HCT116 (cell line): ENCODE data around the gene ASCC1. TPM values are rescaled to one million over a fixed set of nuclear protein-coding genes. Genes with fewer than 3 reads are reported as not detected.

Source experiments
- ATAC-seq: fragments of 200-7000 bp; cut with Tn5 transposase; 2 replicates; pipeline ENCODE4 v1.9.1; 2020; ENCODE audit warnings: mild to moderate bottlenecking, moderate library complexity
- BruUV-seq: library from RNA; stranded (reverse); fragments of 400-500 nt; replicated peaks from 2 replicates; lab custom pipeline; 2021; lab: Mats Ljungman, UMichigan
- CTCF ChIA-PET: fragments of 300-600 bp; sonication (Branson Sonifier 250); formaldehyde crosslinking; loops from one replicate; lab custom pipeline; 2021; ENCODE audit warnings: antibody characterized with exemption; lab: Charles Lee
- POLR2A ChIA-PET: fragments of 300-600, 350-600 bp; sonication (Branson Sonifier 250); formaldehyde crosslinking; loops from one replicate; lab custom pipeline; 2021; ENCODE audit warnings: antibody characterized with exemption; lab: Charles Lee
- RAD21 ChIA-PET, 2 experiments: fragments of 300-600 bp; sonication (Branson Sonifier 250); formaldehyde crosslinking; loops; one replicate each; lab custom pipeline; 2023; ENCODE audit warnings: low total read pairs in 2 of 2; ENCODE audit not compliant: uncharacterized antibody in 2 of 2, unreplicated experiment in 2 of 2, low non-redundant PET in 1 of 2; lab: Charles Lee
- DNase-seq: peaks from one replicate; pipeline ENCODE4 v3.0.0-alpha.2; 2010; ENCODE audit warnings: low read depth, low spot score
- H2AFZ ChIP-seq: fragments of 200-600 bp; shearing (Covaris generic), sonication (generic); 2 replicates; pipeline ENCODE4 v1.6.1; 2017; ENCODE audit warnings: low read depth, mixed run types, mixed read lengths, antibody characterized with exemption, low read length; ENCODE audit not compliant: poor library complexity, severe bottlenecking
- H3K27ac ChIP-seq: 2 replicates; pipeline ENCODE4 v1.5.1; 2012; ENCODE audit warnings: low read depth, low read length
- H3K27me3 ChIP-seq: fragments of 200-600 bp; sonication (generic); 2 replicates; pipeline ENCODE4 v1.6.1; 2016; ENCODE audit warnings: mixed run types, low read length, mixed read lengths; ENCODE audit not compliant: insufficient read depth
- H3K36me3 ChIP-seq, 2 experiments: fragments of 200-500 bp in 1 of 2; fragments of 200-600 bp in 1 of 2; sonication (Bioruptor generic) in 1 of 2; sonication (generic) in 1 of 2; 2 replicates each; pipeline versions ENCODE4 v1.5.1 to v1.6.1; 2014 to 2016; ENCODE audit warnings: low read length in 2 of 2, inconsistent platforms in 1 of 2, mixed read lengths in 1 of 2, mixed run types in 1 of 2; ENCODE audit not compliant: insufficient read depth in 2 of 2, control insufficient read depth in 1 of 2
- H3K4me1 ChIP-seq, 2 experiments: fragments of 200-600 bp in 1 of 2; sonication (generic) in 1 of 2; 2 replicates each; pipeline versions ENCODE4 v1.5.1 to v1.6.1; 2012 to 2017; ENCODE audit warnings: low read length in 2 of 2, inconsistent platforms in 1 of 2, mild to moderate bottlenecking in 1 of 2, mixed read lengths in 1 of 2, mixed run types in 1 of 2, moderate library complexity in 1 of 2; ENCODE audit not compliant: insufficient read depth in 2 of 2, control insufficient read depth in 1 of 2
- H3K4me2 ChIP-seq: fragments of 200-600 bp; sonication (generic); 2 replicates; pipeline ENCODE4 v1.6.1; 2017; ENCODE audit warnings: mixed run types, low read length, mixed read lengths
- H3K4me3 ChIP-seq, 2 experiments: fragments of 200-600 bp in 1 of 2; sonication (generic) in 1 of 2; replicated peaks in 1 of 2; 2 replicates each; pipeline ENCODE4 v1.5.1; 2011 to 2016; ENCODE audit warnings: low read length in 2 of 2, control low read depth in 1 of 2, low read depth in 1 of 2, mild to moderate bottlenecking in 1 of 2, mixed read lengths in 1 of 2, mixed run types in 1 of 2
- H3K79me2 ChIP-seq: fragments of 200-600 bp; sonication (generic); 2 replicates; pipeline ENCODE4 v1.6.1; 2017; ENCODE audit warnings: mild to moderate bottlenecking, mixed run types, low read length, moderate library complexity, mixed read lengths; ENCODE audit not compliant: insufficient read depth
- H3K9ac ChIP-seq: fragments of 200-600 bp; sonication (generic); 2 replicates; pipeline ENCODE4 v1.6.1; 2016; ENCODE audit warnings: low read length, mixed read lengths
- H3K9me2 ChIP-seq: fragments of 200-600 bp; sonication (generic), shearing (Covaris generic); 2 replicates; pipeline ENCODE4 v1.6.1; 2017; ENCODE audit warnings: mixed run types, mild to moderate bottlenecking, moderate library complexity; ENCODE audit not compliant: insufficient read depth
- H3K9me3 ChIP-seq, 2 experiments: fragments of 200-500 bp in 1 of 2; fragments of 200-600 bp in 1 of 2; sonication (Bioruptor generic) in 1 of 2; sonication (generic) in 1 of 2; 2 replicates each; pipeline ENCODE4 v1.6.1; 2014 to 2017; ENCODE audit warnings: low read length in 2 of 2, mixed read lengths in 2 of 2, inconsistent platforms in 1 of 2, low read depth in 1 of 2, mild to moderate bottlenecking in 1 of 2, mixed run types in 1 of 2, moderate library complexity in 1 of 2; ENCODE audit not compliant: control insufficient read depth in 1 of 2, insufficient read depth in 1 of 2
- H4K20me1 ChIP-seq: fragments of 200-600 bp; sonication (generic), shearing (Covaris generic); 2 replicates; pipeline ENCODE4 v1.6.1; 2017; ENCODE audit warnings: mixed run types, mild to moderate bottlenecking, moderate library complexity; ENCODE audit not compliant: insufficient read depth
- ATF3 ChIP-seq: IDR thresholded peaks from 2 replicates; pipeline ENCODE4 v1.6.1; 2012
- CBX3 ChIP-seq: IDR thresholded peaks from 2 replicates; pipeline ENCODE4 v1.6.1; 2012; ENCODE audit warnings: low read depth
- CEBPB ChIP-seq: IDR thresholded peaks from 2 replicates; pipeline ENCODE4 v1.6.1; 2012; ENCODE audit warnings: low read depth
- CTCF ChIP-seq, 3 experiments: fragments of 200-600 bp in 1 of 3; sonication (generic) in 1 of 3; IDR thresholded peaks in 2 of 3; conservative IDR thresholded peaks in 1 of 3; 2 replicates each; pipeline ENCODE4 v1.5.1; 2012 to 2017; ENCODE audit warnings: low read depth in 2 of 3, low read length in 2 of 3, antibody characterized with exemption in 1 of 3, borderline replicate concordance in 1 of 3, control low read depth in 1 of 3, mild to moderate bottlenecking in 1 of 3, mixed read lengths in 1 of 3, mixed run types in 1 of 3, moderate library complexity in 1 of 3; ENCODE audit not compliant: insufficient read depth in 1 of 3
- EGR1 ChIP-seq: IDR thresholded peaks from 2 replicates; pipeline ENCODE4 v1.6.1; 2012; ENCODE audit warnings: low read depth
- ELF1 ChIP-seq: IDR thresholded peaks from 2 replicates; pipeline ENCODE4 v1.6.1; 2012; ENCODE audit warnings: low read depth, borderline replicate concordance
- EZH2 ChIP-seq: fragments of 200-600 bp; sonication (generic); IDR thresholded peaks from 2 replicates; pipeline ENCODE4 v1.6.1; 2017; ENCODE audit warnings: antibody characterized with exemption, mixed run types
- EZH2phosphoT487 ChIP-seq: fragments of 200-600 bp; IDR thresholded peaks from 2 replicates; pipeline ENCODE4 v1.6.1; 2018; ENCODE audit warnings: antibody characterized with exemption, borderline replicate concordance
- FOSL1 ChIP-seq: IDR thresholded peaks from 2 replicates; pipeline ENCODE4 v1.6.1; 2012; ENCODE audit warnings: low read depth
- JUND ChIP-seq: IDR thresholded peaks from 2 replicates; pipeline ENCODE4 v1.6.1; 2012
- MAX ChIP-seq: IDR thresholded peaks from 2 replicates; pipeline ENCODE4 v1.6.1; 2012
- POLR2AphosphoS5 ChIP-seq: IDR thresholded peaks from 2 replicates; pipeline ENCODE4 v1.6.1; 2011; ENCODE audit warnings: mild to moderate bottlenecking, low read depth, low read length, moderate library complexity
- RAD21 ChIP-seq: IDR thresholded peaks from 2 replicates; pipeline ENCODE4 v1.6.1; 2012; ENCODE audit warnings: low read depth, mild to moderate bottlenecking
- REST ChIP-seq: IDR thresholded peaks from 2 replicates; pipeline ENCODE4 v1.6.1; 2012; ENCODE audit warnings: low read depth
- SP1 ChIP-seq: IDR thresholded peaks from 2 replicates; pipeline ENCODE4 v1.6.1; 2012; ENCODE audit warnings: low read depth
- intact Hi-C: fragments of 100-400 bp; cut with micrococcal nuclease; formaldehyde crosslinking; loops from 2 replicates; pipeline ENCODE4 v1.10.0; 2022
- total RNA-seq: library from RNA; stranded (reverse); gene quantifications from one replicate; pipeline ENCODE4 v1.2.1, GENCODE V29; 2021; ENCODE audit not compliant: unreplicated experiment

ASCC1 gene
- total RNA-seq, 1 experiment from 2014 or later: 34.5 TPM

GRCh38 chr10:72067463-72068125 is 148.5 kb downstream of the ASCC1 start:
- ChIA-PET RAD21 (no interaction called here), CTCF (no interaction called here), POLR2A (no interaction called here)
- no peaks in the 10 kb centered on the region for H4K20me1 ChIP-seq
- H3K4me3 ChIP-seq: no peak overlapping the region
- no peak overlapping the region for H3K9ac ChIP-seq
- H2AFZ ChIP-seq: no peak overlapping the region
- ATAC-seq: no peak
- H3K27me3 ChIP-seq: no peaks in the 10 kb centered on the region
- no peak overlapping the region for H3K27ac ChIP-seq
- H3K4me1 ChIP-seq: peaks cover 4 to 10% of the 10 kb centered on the region in 2 experiments; a peak in 2 of 4 replicates
- H3K9me3 ChIP-seq: no peaks in the 10 kb centered on the region; a peak in 1 of 4 replicates
- intact Hi-C loops: no loop called here
- no peak overlapping the region for H3K4me2 ChIP-seq
- DNase-seq: no peak
- no peaks in the 10 kb centered on the region for H3K9me2 ChIP-seq
- no TSS peak for BruUV-seq
- H3K79me2 ChIP-seq: no peaks in the 10 kb centered on the region
- H3K36me3 ChIP-seq: no peaks in the 10 kb centered on the region
- no peak for TF ChIP-seq POLR2AphosphoS5
- TF ChIP-seq ATF3: no peak
- TF ChIP-seq FOSL1: no peak
- no peak for TF ChIP-seq REST
- no peak for TF ChIP-seq SP1
- TF ChIP-seq RAD21: no peak
- TF ChIP-seq CTCF (IDR thresholded peaks at IDR 0.05 in 2 of 3, conservative IDR thresholded peaks at IDR 0.05 in 1 of 3; ENCODE audit: borderline replicate concordance in 1 of 3, insufficient read depth in 1 of 3, low read depth in 2 of 3, low read length in 2 of 3): no peak
- no peak for TF ChIP-seq CEBPB
- TF ChIP-seq EZH2: no peak
- TF ChIP-seq CBX3: no peak
- no peak for TF ChIP-seq JUND
- TF ChIP-seq MAX: no peak
- TF ChIP-seq EGR1: no peak
- no peak for TF ChIP-seq ELF1
- TF ChIP-seq EZH2phosphoT487: no peak
